HepG2 (cell line): ENCODE measurements around the gene TPX2.

Source experiments
- CBFB ChIP-seq: sonication (generic); formaldehyde crosslinking; IDR thresholded peaks from 2 replicates; pipeline ENCODE4 v1.4.0; 2020; ENCODE audit warnings: missing genetic modification reagents
- ESRRA ChIP-seq: sonication (generic); formaldehyde crosslinking; IDR thresholded peaks from 2 replicates; pipeline ENCODE4 v1.5.1; 2020; ENCODE audit warnings: mild to moderate bottlenecking, low read depth, missing genetic modification reagents
- GPN1 ChIP-seq: sonication (generic); formaldehyde crosslinking; IDR thresholded peaks from 2 replicates; pipeline ENCODE4 v1.5.1; 2020; ENCODE audit warnings: missing genetic modification reagents, borderline replicate concordance
- YY1 ChIP-seq: IDR thresholded peaks from 2 replicates; pipeline ENCODE4 v1.6.1; 2011; ENCODE audit warnings: low read length, low read depth, moderate library complexity, mild to moderate bottlenecking; ENCODE audit not compliant: insufficient read depth, insufficient replicate concordance
- TF ChIP-seq, protein P1 (sequence below): sonication (generic); formaldehyde crosslinking; conservative IDR thresholded peaks from 2 replicates; pipeline ENCODE4 v1.8.1; 2023; ENCODE audit warnings: missing genetic modification reagents

DNA sequence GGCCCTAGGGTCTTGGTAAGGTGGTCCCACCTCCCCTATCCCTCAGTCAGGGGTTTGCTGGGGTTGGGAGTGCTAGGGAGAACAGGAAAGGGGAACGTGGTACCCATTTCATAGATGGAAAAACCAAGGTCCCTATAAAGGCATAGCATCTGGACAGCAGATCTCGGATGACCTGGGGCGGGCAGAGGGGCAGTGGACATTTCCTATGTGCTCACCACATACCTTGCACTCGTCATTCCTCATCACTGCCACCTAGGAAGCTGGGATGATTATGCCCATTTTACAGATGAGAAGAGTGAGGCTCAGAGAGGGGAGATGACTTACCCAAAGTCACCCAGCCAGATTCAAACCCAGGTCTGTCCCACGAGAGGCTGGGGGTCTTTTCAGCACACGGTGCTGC lies 92.1 kb downstream of the TPX2 start:
- TF ChIP-seq ESRRA (CRISPR knock-in tag) (no peak), GPN1 (CRISPR knock-in tag) (no peak), YY1 (no peak), CBFB (CRISPR knock-in tag) (no peak)
- TF ChIP-seq, protein P1, sequence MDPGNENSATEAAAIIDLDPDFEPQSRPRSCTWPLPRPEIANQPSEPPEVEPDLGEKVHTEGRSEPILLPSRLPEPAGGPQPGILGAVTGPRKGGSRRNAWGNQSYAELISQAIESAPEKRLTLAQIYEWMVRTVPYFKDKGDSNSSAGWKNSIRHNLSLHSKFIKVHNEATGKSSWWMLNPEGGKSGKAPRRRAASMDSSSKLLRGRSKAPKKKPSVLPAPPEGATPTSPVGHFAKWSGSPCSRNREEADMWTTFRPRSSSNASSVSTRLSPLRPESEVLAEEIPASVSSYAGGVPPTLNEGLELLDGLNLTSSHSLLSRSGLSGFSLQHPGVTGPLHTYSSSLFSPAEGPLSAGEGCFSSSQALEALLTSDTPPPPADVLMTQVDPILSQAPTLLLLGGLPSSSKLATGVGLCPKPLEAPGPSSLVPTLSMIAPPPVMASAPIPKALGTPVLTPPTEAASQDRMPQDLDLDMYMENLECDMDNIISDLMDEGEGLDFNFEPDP (CRISPR knock-in tag), result no peak
